Osteocyte (in vitro differentiated cells): Measurements from ENCODE around the gene ELOVL4. TPM values are rescaled to one million over a fixed set of nuclear protein-coding genes. Genes with fewer than 3 reads are reported as not detected.

ENCODE experiments used
- DNase-seq: peaks from one replicate; pipeline ENCODE4 v3.0.0; 2021; ENCODE audit warnings: mixed read lengths; ENCODE audit not compliant: unreplicated experiment; ENCODE audit errors: extremely low spot score
- H3K27ac Mint-ChIP-seq: one replicate; pipeline ENCODE4 v1.8.0; 2021; ENCODE audit warnings: mild to moderate bottlenecking, mixed read lengths; ENCODE audit not compliant: unreplicated experiment
- H3K27me3 Mint-ChIP-seq: one replicate; pipeline ENCODE4 v1.8.0; 2021; ENCODE audit warnings: mixed read lengths; ENCODE audit not compliant: unreplicated experiment
- H3K36me3 Mint-ChIP-seq: one replicate; pipeline ENCODE4 v1.8.0; 2021; ENCODE audit warnings: mixed read lengths; ENCODE audit not compliant: unreplicated experiment
- H3K4me1 Mint-ChIP-seq: one replicate; pipeline ENCODE4 v1.8.0; 2021; ENCODE audit warnings: mixed read lengths; ENCODE audit not compliant: unreplicated experiment
- H3K4me3 Mint-ChIP-seq: one replicate; pipeline ENCODE4 v1.8.0; 2021; ENCODE audit warnings: mild to moderate bottlenecking, moderate library complexity, mixed read lengths; ENCODE audit not compliant: unreplicated experiment
- H3K9me3 Mint-ChIP-seq: one replicate; pipeline ENCODE4 v1.8.0; 2021; ENCODE audit warnings: mixed read lengths; ENCODE audit not compliant: unreplicated experiment
- CTCF ChIP-seq: fragments of 200-600 bp; sonication (generic); IDR thresholded peaks from 2 replicates; pipeline ENCODE4 v1.5.0; 2021; ENCODE audit warnings: antibody characterized with exemption, mild to moderate bottlenecking, moderate library complexity
- long read RNA-seq: library from polyadenylated mRNA; unstranded; transcript quantifications from one replicate; pipeline ENCODE4 v2.0.0, GENCODE V29; 2021
- total RNA-seq: library from RNA; stranded (reverse); gene quantifications from 2 replicates; pipeline ENCODE4 v1.2.1, GENCODE V29; 2021

The ELOVL4 gene
- total RNA-seq: 4.8 and 6.0 TPM in 2 replicates
- long read RNA-seq, transcript ELOVL4-201 (6 exons, 3,042 nt): major isoform, 57 of 58 reads
- long read RNA-seq, partial matches to known transcripts: 0 of 58 reads
- long read RNA-seq, other reads (novel, unspliced or antisense): 1 of 58 reads

DNA sequence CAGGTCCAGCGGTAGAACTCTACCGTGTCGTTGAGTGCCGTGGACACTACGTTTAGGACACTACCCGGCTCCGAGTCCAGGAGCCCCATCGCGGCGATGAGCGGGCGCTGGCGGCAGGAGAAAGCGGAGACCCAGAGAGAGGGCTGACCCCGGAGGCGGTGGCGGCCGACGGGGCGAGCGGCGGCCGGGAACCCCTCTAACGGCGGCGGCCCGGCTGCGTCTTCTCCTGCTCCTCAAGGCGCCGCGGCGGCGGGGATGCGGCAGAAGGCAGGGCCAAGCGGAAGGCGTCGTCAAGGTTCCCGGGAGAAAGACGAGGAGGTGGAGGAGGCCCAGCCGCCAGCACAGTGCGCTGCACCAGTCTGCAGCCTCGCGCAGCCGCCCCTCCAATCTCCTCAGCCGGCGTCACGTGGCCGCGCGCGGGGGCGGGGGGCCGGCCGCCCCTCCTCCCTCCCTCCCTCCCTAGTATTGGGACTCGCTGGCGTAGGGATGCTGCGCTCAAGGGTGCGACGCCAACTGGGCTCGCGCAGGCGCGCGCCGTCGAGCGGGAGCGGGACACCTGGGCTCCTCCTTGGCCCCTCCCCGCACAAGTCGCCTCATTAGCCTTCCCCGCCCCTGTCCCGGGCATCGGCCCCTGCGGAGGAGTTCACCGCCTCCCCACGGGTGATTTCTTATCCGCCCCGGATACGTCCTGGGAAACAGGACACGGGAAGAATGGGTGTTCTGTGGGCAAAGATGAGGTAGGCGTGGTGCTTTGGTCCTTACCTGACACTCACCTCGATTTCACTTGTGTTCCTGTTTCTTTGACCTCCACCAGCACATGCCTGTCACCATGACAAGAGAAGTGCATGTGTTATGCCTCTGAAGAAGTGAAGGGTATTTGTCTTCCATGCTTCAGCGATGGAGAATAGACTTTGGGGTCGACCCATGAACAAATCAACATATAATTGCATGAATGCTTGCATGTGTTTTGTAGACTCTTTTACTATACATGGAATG, at the start of gene ELOVL4:
TSS of gene ELOVL4 (minus strand) at position 363 of the 996 bp plus-strand sequence. CDS start at position 89, 274 bp downstream.
- Mint-ChIP-seq H3K9me3 (no peaks in the 10 kb centered on the region), H3K27ac (peak within 1 kb of the TSS; percentile 4), H3K27me3 (peaks cover 37% of the 10 kb centered on the region), H3K4me1 (peaks cover 17% of the 10 kb centered on the region), H3K36me3 (no peaks in the 10 kb centered on the region), H3K4me3 (peak within 1 kb of the TSS; percentile 90)
- no peak for TF ChIP-seq CTCF
- DNase-seq: peak; percentile 89

- H3K4me1 Mint-ChIP-seq: no peaks in the 10 kb centered on the region
- DNase-seq: no peak
- no peak overlapping the region for H3K27ac Mint-ChIP-seq
- no peak for TF ChIP-seq CTCF
- H3K4me3 Mint-ChIP-seq: no peak overlapping the region
- H3K27me3 Mint-ChIP-seq: peaks cover 58% of the 10 kb centered on the region
- H3K9me3 Mint-ChIP-seq: peaks cover 7% of the 10 kb centered on the region
- no peaks in the 10 kb centered on the region for H3K36me3 Mint-ChIP-seq
Observed at GRCh38 chr6:79993911-79994309, 46.6 kb upstream of the ELOVL4 start.

DNA sequence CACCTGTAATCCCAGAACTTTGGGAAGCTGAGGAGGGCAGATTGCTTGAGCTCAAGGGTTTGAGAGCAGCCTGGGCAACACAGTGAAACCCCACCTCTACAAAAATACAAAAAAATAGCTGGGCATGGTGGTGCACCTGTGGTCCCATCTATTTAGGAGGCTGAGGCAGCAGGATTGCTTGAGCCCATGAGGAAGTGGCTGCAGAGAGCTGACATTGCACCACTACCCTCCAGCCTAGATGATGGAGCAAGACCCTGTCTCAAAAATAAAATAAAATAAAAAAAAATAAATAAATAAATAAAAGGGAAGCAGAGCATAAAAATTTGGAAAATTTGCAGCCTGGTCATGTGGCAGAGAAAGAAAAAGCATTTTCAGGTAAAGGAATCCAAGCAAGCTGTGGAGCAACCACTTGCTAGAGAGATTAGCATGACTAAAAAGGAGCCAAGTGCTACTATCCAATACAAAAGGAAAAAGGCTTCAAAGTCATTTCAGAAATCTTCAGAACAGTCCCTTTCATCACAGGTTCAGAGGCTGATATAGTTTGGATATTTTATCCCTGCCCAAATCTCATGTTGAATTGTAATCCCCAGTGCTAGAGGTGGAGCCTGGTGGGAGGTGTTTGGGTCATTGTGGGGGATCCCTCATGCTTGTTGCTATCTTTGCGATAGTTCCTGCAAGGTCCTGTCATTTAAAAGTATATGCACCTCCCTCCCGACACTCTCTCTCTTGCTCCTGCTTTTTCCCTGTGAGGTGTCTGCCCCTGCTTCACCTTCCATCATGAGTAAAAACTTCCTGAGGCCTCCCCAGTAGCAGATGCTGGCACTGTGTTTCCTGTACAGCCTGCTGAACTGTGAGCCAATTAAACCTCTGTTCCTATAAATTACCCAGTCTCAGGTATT, 45.9 kb upstream of the ELOVL4 start:
- no peaks in the 10 kb centered on the region for H3K36me3 Mint-ChIP-seq
- no peaks in the 10 kb centered on the region for H3K4me1 Mint-ChIP-seq
- peaks cover 53% of the 10 kb centered on the region for H3K27me3 Mint-ChIP-seq
- H3K9me3 Mint-ChIP-seq: peaks cover 6% of the 10 kb centered on the region
- DNase-seq: no peak
- H3K27ac Mint-ChIP-seq: no peak overlapping the region
- no peak overlapping the region for H3K4me3 Mint-ChIP-seq
- TF ChIP-seq CTCF: no peak

- H3K27me3 Mint-ChIP-seq: peaks cover 38% of the 10 kb centered on the region
- no peaks in the 10 kb centered on the region for H3K4me1 Mint-ChIP-seq
- no peak overlapping the region for H3K27ac Mint-ChIP-seq
- no peak for TF ChIP-seq CTCF
- no peak overlapping the region for H3K4me3 Mint-ChIP-seq
- no peaks in the 10 kb centered on the region for H3K9me3 Mint-ChIP-seq
- H3K36me3 Mint-ChIP-seq: no peaks in the 10 kb centered on the region
- DNase-seq: no peak
Observed at GRCh38 chr6:79989641-79990040, 42.3 kb upstream of the ELOVL4 start.
